ENCODE measurements around the gene NGEF. TPM values are rescaled to one million over a fixed set of nuclear protein-coding genes. Genes with fewer than 3 reads are reported as not detected.
A peak's percentile ranks its signal among the peaks of the same experiment; 100 is the strongest.

Gene NGEF
- total RNA-seq, 1 donor from 2014 or later: 4.3 TPM

GRCh38 chr2:232876978-232877441, 136.0 kb downstream of the NGEF start:
- H3K4me3 Mint-ChIP-seq: peak overlapping the region; percentile 80
- Histone ChIP-seq H3K9ac (no peak overlapping the region), H3K4me2 (peak overlapping the region; percentile 93), H3K36me3 (no peaks in the 10 kb centered on the region), H3K27ac (no peak overlapping the region), H2AFZ (replicated peaks) (peak overlapping the region; percentile 46), H3K27me3 (peaks cover 52% of the 10 kb centered on the region), H3K4me1 (peaks cover 4% of the 10 kb centered on the region), H3K4me3 (peak overlapping the region; percentile 63), H3K9me3 (ENCODE audit: low read depth) (no peaks in the 10 kb centered on the region), H3F3A (ENCODE audit: low read depth) (peaks cover 4% of the 10 kb centered on the region), H3K79me2 (ENCODE audit: low read depth) (no peaks in the 10 kb centered on the region), H4K20me1 (ENCODE audit: low read depth) (no peaks in the 10 kb centered on the region)
- H3K36me3 Mint-ChIP-seq: no peaks in the 10 kb centered on the region
- DNase-seq (ENCODE audit: low spot score): no peak
- TF ChIP-seq CTCF (IDR thresholded peaks at IDR 0.05) (no peak), EZH2phosphoT487 (IDR thresholded peaks at IDR 0.05) (peak; percentile 67), EZH2 (IDR thresholded peaks at IDR 0.05) (peak; percentile 79)
- H3K27me3 Mint-ChIP-seq (ENCODE audit: insufficient read depth, low read depth): peaks cover 25% of the 10 kb centered on the region
- H3K9me3 Mint-ChIP-seq: no peaks in the 10 kb centered on the region
- no peak overlapping the region for H3K27ac Mint-ChIP-seq
- H3K4me1 Mint-ChIP-seq: peaks cover 13% of the 10 kb centered on the region

GRCh38 chr2:232876161-232876977, 136.7 kb downstream of the NGEF start:
- H3K4me3 ChIP-seq: peak overlapping the region; percentile 63
- Mint-ChIP-seq H3K36me3 (no peaks in the 10 kb centered on the region), H3K4me1 (peaks cover 13% of the 10 kb centered on the region), H3K4me3 (peak overlapping the region; percentile 67), H3K27ac (no peak overlapping the region), H3K27me3 (ENCODE audit: insufficient read depth, low read depth) (peaks cover 25% of the 10 kb centered on the region), H3K9me3 (no peaks in the 10 kb centered on the region)
- H3K36me3 ChIP-seq: no peaks in the 10 kb centered on the region
- H2AFZ ChIP-seq (replicated peaks): peak overlapping the region; percentile 46
- peaks cover 4% of the 10 kb centered on the region for H3K4me1 ChIP-seq
- no peaks in the 10 kb centered on the region for H3K79me2 ChIP-seq (ENCODE audit: low read depth)
- no peaks in the 10 kb centered on the region for H4K20me1 ChIP-seq (ENCODE audit: low read depth)
- H3K27ac ChIP-seq: no peak overlapping the region
- TF ChIP-seq CTCF (IDR thresholded peaks at IDR 0.05): peak; percentile 51
- TF ChIP-seq EZH2phosphoT487 (IDR thresholded peaks at IDR 0.05): no peak
- no peak for TF ChIP-seq EZH2 (IDR thresholded peaks at IDR 0.05)
- no peak overlapping the region for H3K9ac ChIP-seq
- peaks cover 4% of the 10 kb centered on the region for H3F3A ChIP-seq (ENCODE audit: low read depth)
- peaks cover 52% of the 10 kb centered on the region for H3K27me3 ChIP-seq
- no peaks in the 10 kb centered on the region for H3K9me3 ChIP-seq (ENCODE audit: low read depth)
- H3K4me2 ChIP-seq: peak overlapping the region; percentile 93
- DNase-seq (ENCODE audit: low spot score): peak; percentile 70

GRCh38 chr2:232875256-232876121, 137.6 kb downstream of the NGEF start:
- H3F3A ChIP-seq (ENCODE audit: low read depth): peaks cover 4% of the 10 kb centered on the region
- peaks cover 52% of the 10 kb centered on the region for H3K27me3 ChIP-seq
- no peak overlapping the region for H2AFZ ChIP-seq (replicated peaks)
- H3K79me2 ChIP-seq (ENCODE audit: low read depth): no peaks in the 10 kb centered on the region
- H3K27ac ChIP-seq: no peak overlapping the region
- Mint-ChIP-seq H3K4me1 (peaks cover 16% of the 10 kb centered on the region), H3K36me3 (no peaks in the 10 kb centered on the region), H3K4me3 (peak overlapping the region; percentile 75), H3K27me3 (ENCODE audit: insufficient read depth, low read depth) (peaks cover 24% of the 10 kb centered on the region), H3K27ac (no peak overlapping the region), H3K9me3 (no peaks in the 10 kb centered on the region)
- DNase-seq (ENCODE audit: low spot score): peak; percentile 57
- H3K4me1 ChIP-seq: peaks cover 4% of the 10 kb centered on the region
- H3K36me3 ChIP-seq: no peaks in the 10 kb centered on the region
- peak overlapping the region; percentile 63 for H3K4me3 ChIP-seq
- TF ChIP-seq EZH2phosphoT487 (IDR thresholded peaks at IDR 0.05) (no peak), EZH2 (IDR thresholded peaks at IDR 0.05) (no peak), CTCF (IDR thresholded peaks at IDR 0.05) (peak; percentile 9)
- H4K20me1 ChIP-seq (ENCODE audit: low read depth): no peaks in the 10 kb centered on the region
- no peak overlapping the region for H3K9ac ChIP-seq
- no peaks in the 10 kb centered on the region for H3K9me3 ChIP-seq (ENCODE audit: low read depth)
- H3K4me2 ChIP-seq: peak overlapping the region; percentile 93

Data from neural progenitor cell (in vitro differentiated cells).